GM12875 (cell line): ENCODE data around the gene ZNF527.
A peak's percentile ranks its signal among the peaks of the same experiment; 100 is the strongest.

Experiments
- H3K4me3 ChIP-seq: one replicate; pipeline ENCODE4 v1.5.1; 2011; ENCODE audit warnings: low read depth, low read length, control low read depth
- TF ChIP-seq, protein P1 (sequence below): IDR thresholded peaks from 2 replicates; pipeline ENCODE4 v1.5.1; 2011; ENCODE audit warnings: low read depth, mild to moderate bottlenecking, control low read depth, inconsistent platforms, low read length, moderate library complexity, borderline replicate concordance; ENCODE audit not compliant: insufficient read depth

The ZNF527 gene

DNA sequence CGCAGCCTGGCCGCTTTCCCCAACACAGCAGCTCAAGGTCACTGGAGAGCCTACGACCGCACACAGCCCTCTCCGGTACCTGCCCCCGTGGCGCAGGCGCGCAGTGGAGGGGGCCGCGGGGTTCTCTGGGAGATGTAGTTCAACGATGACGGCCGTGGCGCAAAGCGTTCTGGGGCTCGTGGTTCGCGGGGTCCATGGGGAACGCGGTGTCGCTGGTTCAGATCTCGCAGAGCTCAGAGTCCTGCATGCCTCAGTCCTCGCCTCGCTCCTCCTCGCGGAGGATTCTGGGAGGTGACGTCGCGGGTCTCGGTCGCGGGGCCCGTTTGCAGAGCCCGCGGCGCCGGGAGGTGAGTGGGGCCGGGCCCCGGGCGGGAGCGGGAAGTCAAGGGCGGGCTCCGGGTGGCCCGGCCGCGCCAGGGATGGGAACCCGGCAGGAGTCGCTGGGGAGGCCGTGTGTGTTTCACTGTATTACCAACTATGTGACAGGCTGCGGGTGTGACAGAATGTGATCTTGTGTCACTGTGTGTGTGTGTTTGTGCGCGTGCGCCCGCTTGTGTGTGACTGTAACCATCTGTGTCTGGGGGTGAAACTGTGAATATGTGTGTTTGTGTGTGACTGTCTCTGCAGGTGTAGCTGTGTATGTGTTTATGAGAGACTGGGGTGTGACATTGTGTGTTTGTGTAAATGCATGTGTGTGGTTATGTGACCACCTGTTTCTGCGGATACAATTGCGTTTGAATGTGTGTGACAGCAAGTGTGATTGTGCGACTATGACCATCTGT, at the start of gene ZNF527:
Gene ZNF527, plus strand, starts transcription at position 220 of the 782 bp plus-strand sequence. CDS start 3,100 bp downstream, outside the sequence.
- TF ChIP-seq, protein P1, sequence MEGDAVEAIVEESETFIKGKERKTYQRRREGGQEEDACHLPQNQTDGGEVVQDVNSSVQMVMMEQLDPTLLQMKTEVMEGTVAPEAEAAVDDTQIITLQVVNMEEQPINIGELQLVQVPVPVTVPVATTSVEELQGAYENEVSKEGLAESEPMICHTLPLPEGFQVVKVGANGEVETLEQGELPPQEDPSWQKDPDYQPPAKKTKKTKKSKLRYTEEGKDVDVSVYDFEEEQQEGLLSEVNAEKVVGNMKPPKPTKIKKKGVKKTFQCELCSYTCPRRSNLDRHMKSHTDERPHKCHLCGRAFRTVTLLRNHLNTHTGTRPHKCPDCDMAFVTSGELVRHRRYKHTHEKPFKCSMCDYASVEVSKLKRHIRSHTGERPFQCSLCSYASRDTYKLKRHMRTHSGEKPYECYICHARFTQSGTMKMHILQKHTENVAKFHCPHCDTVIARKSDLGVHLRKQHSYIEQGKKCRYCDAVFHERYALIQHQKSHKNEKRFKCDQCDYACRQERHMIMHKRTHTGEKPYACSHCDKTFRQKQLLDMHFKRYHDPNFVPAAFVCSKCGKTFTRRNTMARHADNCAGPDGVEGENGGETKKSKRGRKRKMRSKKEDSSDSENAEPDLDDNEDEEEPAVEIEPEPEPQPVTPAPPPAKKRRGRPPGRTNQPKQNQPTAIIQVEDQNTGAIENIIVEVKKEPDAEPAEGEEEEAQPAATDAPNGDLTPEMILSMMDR, result no peak
- peak within 1 kb of the TSS; percentile 70 for H3K4me3 ChIP-seq

DNA sequence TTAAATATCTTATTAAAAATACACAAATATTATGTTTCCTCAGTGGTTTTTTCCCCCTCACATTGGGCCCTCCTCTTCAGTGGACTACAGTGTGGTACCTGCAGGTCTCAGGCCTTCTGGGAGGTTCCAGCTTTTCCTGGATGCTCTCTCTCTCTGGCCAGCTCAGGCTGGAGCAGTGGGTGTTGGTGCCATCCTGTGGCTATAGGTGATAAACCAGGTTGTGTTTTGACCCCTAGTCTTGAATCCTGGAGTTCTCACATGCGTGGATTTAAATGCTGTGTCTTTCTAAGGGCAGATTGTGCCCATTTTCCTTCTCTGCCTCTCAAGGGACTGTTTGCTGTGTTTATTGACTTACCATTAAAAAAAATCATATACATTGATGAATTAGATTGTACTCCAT, 41.2 kb upstream of the ZNF527 start:
- no peak overlapping the region for H3K4me3 ChIP-seq
- TF ChIP-seq, protein P1, result no peak

DNA sequence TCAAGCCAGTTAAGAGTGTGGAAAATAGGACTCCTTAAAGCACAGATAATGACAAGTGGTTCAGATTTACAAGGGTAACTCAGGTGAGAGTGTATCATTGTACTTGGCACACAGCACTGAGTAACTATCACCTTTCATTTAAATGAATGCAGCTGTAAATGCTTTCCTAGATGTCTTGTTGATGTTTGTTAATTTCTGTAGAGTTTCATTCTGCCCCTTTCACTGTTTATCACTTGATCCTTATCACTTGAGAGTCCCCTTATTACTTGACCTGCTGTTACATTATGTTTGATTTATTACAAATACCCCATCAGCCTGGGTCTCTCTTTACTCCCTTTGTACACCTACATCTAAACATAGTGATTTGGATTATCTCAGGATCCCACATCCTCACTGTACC, 38.1 kb upstream of the ZNF527 start:
- no peak overlapping the region for H3K4me3 ChIP-seq
- TF ChIP-seq, protein P1, result no peak

DNA sequence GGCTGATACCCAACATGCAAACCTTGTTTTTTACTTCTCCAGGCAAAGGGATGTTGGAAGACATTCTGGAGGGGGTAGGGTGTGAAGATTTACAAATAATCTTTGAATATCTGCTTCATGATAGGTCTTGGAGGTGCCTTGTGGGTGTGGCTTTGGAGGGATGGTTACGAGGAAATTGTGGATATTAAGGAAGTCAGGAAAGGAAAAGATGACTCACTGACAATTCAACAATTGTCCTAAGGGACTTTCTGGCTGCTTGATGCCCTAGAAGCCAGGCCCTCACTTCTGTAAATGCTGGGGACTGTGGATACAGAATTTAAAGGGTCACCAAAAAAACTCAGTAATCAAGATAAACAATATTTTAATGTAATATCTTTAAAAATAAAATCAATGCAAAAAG, 37.4 kb upstream of the ZNF527 start:
- H3K4me3 ChIP-seq, result no peak overlapping the region
- TF ChIP-seq, protein P1, result no peak

DNA sequence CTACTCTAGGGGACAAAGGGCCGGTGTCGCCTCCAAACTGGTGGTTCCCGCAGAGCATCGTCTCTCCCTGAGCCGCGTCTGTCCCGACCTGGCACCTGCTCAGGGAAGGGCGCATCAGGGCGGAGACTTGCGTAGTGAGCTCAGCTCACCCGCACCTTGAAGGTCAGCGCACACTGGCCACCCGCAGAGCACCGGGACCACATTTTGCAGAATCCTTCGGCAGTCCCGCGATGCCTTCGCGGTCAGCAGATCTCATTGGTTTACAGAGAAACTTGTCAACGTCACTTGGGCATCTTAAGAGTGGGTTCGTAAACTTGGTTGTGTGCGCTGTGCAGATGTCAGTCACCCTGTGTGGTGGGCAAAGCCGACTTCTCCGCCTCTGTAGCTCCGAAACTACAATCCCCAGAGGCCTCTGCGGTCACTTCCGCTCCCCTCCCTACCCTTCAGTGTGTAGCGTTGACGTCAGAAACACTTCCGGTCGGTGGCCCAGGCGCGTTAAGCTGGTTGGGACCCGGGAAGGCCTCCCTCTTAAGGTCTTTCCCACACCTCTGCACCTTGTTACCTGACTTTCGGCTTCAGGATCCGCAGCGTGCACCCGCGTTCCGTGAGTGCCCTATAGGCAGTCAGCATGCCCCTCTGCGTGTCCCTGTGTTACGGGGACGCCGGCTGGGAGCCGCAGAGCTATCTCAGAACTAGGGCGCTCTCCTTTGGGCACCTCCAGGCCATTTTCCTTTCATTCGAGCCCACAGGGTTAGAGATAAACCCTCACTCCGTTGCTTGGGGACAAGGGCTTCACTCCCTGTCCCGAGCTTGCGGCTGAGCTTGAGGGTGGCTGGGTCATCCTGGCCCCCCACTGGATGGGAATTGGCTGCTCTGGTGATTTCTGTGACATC, 36.5 kb upstream of the ZNF527 start:
- TF ChIP-seq, protein P1, result no peak
- H3K4me3 ChIP-seq, result peak overlapping the region; percentile 86

DNA sequence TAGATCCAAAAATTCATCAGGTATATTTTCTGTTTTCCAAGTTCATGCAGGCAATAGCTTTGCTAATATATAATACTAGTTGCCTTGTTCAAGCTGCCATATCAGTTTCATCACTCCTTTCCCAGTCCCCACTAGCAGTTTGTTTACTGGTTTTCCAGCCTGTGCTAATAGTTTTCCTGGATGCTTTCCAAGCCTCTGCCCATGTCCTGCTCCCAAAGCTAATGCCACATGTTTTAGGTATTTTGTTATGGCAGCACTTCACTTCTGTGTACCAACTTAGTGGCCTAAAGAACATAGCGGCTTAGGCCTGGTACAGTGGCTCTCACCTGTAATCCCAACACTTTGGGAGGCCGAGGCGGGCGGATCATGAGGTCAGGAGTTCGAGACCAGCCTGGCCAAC, 28.1 kb upstream of the ZNF527 start:
- TF ChIP-seq, protein P1, result no peak
- H3K4me3 ChIP-seq, result no peak overlapping the region
